Measurements from ENCODE around the gene MELTF.

DNA sequence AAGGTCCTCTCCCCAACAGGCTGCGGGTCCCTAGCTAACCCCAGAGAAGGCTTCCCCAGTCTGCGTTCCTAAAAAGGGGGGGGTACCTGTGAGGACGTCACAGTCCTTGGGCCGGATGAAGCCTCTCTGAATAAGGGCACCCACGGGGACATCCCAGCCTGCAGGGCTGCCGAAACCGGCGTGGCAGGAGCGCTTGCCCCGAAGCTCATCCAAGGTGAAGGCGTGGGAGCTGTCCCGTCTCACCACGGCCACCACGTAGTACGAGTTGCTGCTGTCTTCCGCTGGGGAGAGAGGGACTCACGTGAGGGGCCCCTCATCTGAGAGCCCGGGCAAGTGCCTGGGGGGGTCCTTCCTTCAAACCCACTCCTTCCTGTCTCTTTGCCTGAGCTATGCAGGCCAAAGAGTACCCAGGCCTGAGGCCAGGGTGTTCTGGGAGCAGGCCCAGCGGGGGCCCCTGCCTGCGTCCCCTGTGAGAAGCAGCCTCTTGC lies 20.0 kb downstream of the MELTF start:
- TF ChIP-seq SIN3A (IDR thresholded peaks at IDR 0.05; ENCODE audit: borderline replicate concordance, insufficient read depth, low read length), result no peak
- no peak for TF ChIP-seq REST (IDR thresholded peaks at IDR 0.05; ENCODE audit: insufficient read depth in 1 of 2, low read depth in 2 of 2, low read length in 2 of 2)
- no peak for TF ChIP-seq POLR2AphosphoS5 (IDR thresholded peaks at IDR 0.05; ENCODE audit: low read depth, low read length)
- no peak for TF ChIP-seq TAF1 (IDR thresholded peaks at IDR 0.05; ENCODE audit: borderline replicate concordance, insufficient read depth, low read length)
